GM12878 (cell line): ENCODE measurements around the gene MBOAT7. TPM values are rescaled to one million over a fixed set of nuclear protein-coding genes. Genes with fewer than 3 reads are reported as not detected.

ENCODE experiments used
- ATAC-seq: fragments of 200-7000 bp; cut with Tn5 transposase; 3 replicates; pipeline ENCODE4 v1.9.1; 2020; ENCODE audit warnings: mild to moderate bottlenecking, moderate library complexity
- BruUV-seq: library from RNA; stranded (reverse); fragments of 400-500 nt; replicated peaks from 2 replicates; lab custom pipeline; 2021; lab: Mats Ljungman, UMichigan
- CTCF ChIA-PET: fragments of 300-600 bp; sonication (Branson Sonifier 250); formaldehyde crosslinking; extraction: SDS; loops from one replicate; lab custom pipeline; 2021; ENCODE audit warnings: inconsistent platforms; lab: Yijun Ruan, JAX
- POLR2A ChIA-PET: fragments of 350-600 bp; formaldehyde crosslinking; extraction: SDS; loops from one replicate; lab custom pipeline; 2021; ENCODE audit warnings: inconsistent platforms; lab: Charles Lee
- RAD21 ChIA-PET: fragments of 300-600 bp; sonication (Branson Sonifier 250); formaldehyde crosslinking; loops from one replicate; lab custom pipeline; 2023; ENCODE audit warnings: antibody characterized with exemption; ENCODE audit not compliant: unreplicated experiment; lab: Charles Lee
- SMC1A ChIA-PET: fragments of 300-600 bp; sonication (Branson Sonifier 250); formaldehyde crosslinking; loops from one replicate; lab custom pipeline; 2023; ENCODE audit not compliant: unreplicated experiment, uncharacterized antibody; lab: Charles Lee
- DNase-seq: peaks from one replicate; pipeline ENCODE4 v3.0.0-alpha.2; 2011; ENCODE audit warnings: low read depth, low spot score
- FAIRE-seq: peaks from 3 replicates; lab custom pipeline; 2011; peaks lifted over from hg19 to GRCh38; lab: Jason Lieb, UNC
- H2AFZ ChIP-seq: 2 replicates; pipeline ENCODE4 v1.6.0; 2011; ENCODE audit warnings: low read depth, low read length, control low read depth; ENCODE audit not compliant: control insufficient read depth
- H3K27ac ChIP-seq: 2 replicates; pipeline ENCODE4 v1.5.1; 2011; ENCODE audit warnings: control low read depth; ENCODE audit not compliant: control insufficient read depth, insufficient read depth
- H3K27me3 ChIP-seq, 2 experiments: replicated peaks in 1 of 2; 2 replicates each; pipeline versions ENCODE4 v1.6.0 to v1.6.1; 2011; ENCODE audit warnings: low read length in 1 of 2; ENCODE audit not compliant: control insufficient read depth in 2 of 2, insufficient read depth in 2 of 2
- H3K36me3 ChIP-seq, 2 experiments: 2 replicates each; pipeline ENCODE4 v1.5.1; 2011; ENCODE audit warnings: low read length in 1 of 2; ENCODE audit not compliant: control insufficient read depth in 2 of 2, insufficient read depth in 2 of 2
- H3K4me1 ChIP-seq: 2 replicates; pipeline ENCODE4 v1.6.1; 2011; ENCODE audit warnings: mild to moderate bottlenecking, low read length, moderate library complexity, mixed read lengths; ENCODE audit not compliant: control insufficient read depth, insufficient read depth
- H3K4me2 ChIP-seq: 2 replicates; pipeline ENCODE4 v1.6.0; 2011; ENCODE audit warnings: control low read depth; ENCODE audit not compliant: control insufficient read depth, insufficient read depth
- H3K4me3 ChIP-seq: fragments of 200-600 bp; sonication (generic); 2 replicates; pipeline ENCODE4 v1.5.1; 2016
- H3K79me2 ChIP-seq: 2 replicates; pipeline ENCODE4 v1.6.0; 2011; ENCODE audit warnings: low read length; ENCODE audit not compliant: control insufficient read depth, insufficient read depth
- H3K9ac ChIP-seq: 2 replicates; pipeline ENCODE4 v1.8.0; 2011; ENCODE audit warnings: low read length, control low read depth, mixed read lengths; ENCODE audit not compliant: control insufficient read depth, insufficient read depth
- H3K9me3 ChIP-seq: replicated peaks from 3 replicates; pipeline ENCODE4 v1.5.1; 2011; ENCODE audit warnings: mild to moderate bottlenecking, low read length; ENCODE audit not compliant: control insufficient read depth, insufficient read depth
- H4K20me1 ChIP-seq: 2 replicates; pipeline ENCODE4 v1.6.0; 2011; ENCODE audit not compliant: control insufficient read depth, insufficient read depth
- BCL11A ChIP-seq: IDR thresholded peaks from 2 replicates; pipeline ENCODE4 v1.6.1; 2011; ENCODE audit warnings: low read depth, low read length
- FOXK2 ChIP-seq: fragments of 450-650 bp; IDR thresholded peaks from 2 replicates; pipeline ENCODE4 v1.6.1; 2017; ENCODE audit warnings: mild to moderate bottlenecking, moderate library complexity
- HSF1 ChIP-seq: fragments of 150-350 bp; IDR thresholded peaks from 2 replicates; pipeline ENCODE4 v1.6.1; 2014; ENCODE audit warnings: mild to moderate bottlenecking, low read depth, low read length
- IKZF1 ChIP-seq: fragments of 450-650 bp; conservative IDR thresholded peaks from 2 replicates; pipeline ENCODE4 v1.6.1; 2017; ENCODE audit warnings: antibody characterized with exemption, mild to moderate bottlenecking
- JUND ChIP-seq: IDR thresholded peaks from 2 replicates; pipeline ENCODE4 v1.6.1; 2012; ENCODE audit warnings: low read depth, mild to moderate bottlenecking, low read length, improper control_type of control experiment, moderate library complexity
- NBN ChIP-seq: fragments of 450-650 bp; IDR thresholded peaks from 2 replicates; pipeline ENCODE4 v1.6.1; 2016
- NKRF ChIP-seq: fragments of 450-650 bp; conservative IDR thresholded peaks from 2 replicates; pipeline ENCODE4 v1.6.1; 2017; ENCODE audit warnings: mild to moderate bottlenecking, moderate library complexity
- PML ChIP-seq: IDR thresholded peaks from 2 replicates; pipeline ENCODE4 v1.6.1; 2012; ENCODE audit warnings: low read length, inconsistent platforms
- RUNX3 ChIP-seq: IDR thresholded peaks from 2 replicates; pipeline ENCODE4 v1.6.1; 2012; ENCODE audit warnings: low read length, inconsistent platforms
- SMAD1 ChIP-seq: fragments of 450-650 bp; IDR thresholded peaks from 2 replicates; pipeline ENCODE4 v1.6.1; 2018; ENCODE audit warnings: mild to moderate bottlenecking, low read depth; ENCODE audit not compliant: partially characterized antibody
- STAT3 ChIP-seq: IDR thresholded peaks from 2 replicates; pipeline ENCODE4 v1.6.1; 2011; ENCODE audit warnings: low read depth, low read length, improper control_type of control experiment
- TAF1 ChIP-seq: IDR thresholded peaks from 2 replicates; pipeline ENCODE4 v1.6.1; 2011; ENCODE audit warnings: mild to moderate bottlenecking, low read depth, low read length, borderline replicate concordance
- ZNF622 ChIP-seq: fragments of 450-650 bp; IDR thresholded peaks from 2 replicates; pipeline ENCODE4 v1.6.1; 2017; ENCODE audit warnings: mild to moderate bottlenecking, inconsistent platforms
- WGBS: methylation state at CpG from one replicate; pipeline ENCODE4 v1.1.6; 2016; ENCODE audit warnings: low lambda C conversion rate; ENCODE audit not compliant: insufficient replicate concordance, insufficient coverage; ENCODE audit errors: missing lambda C conversion rate; 5-methylcytosine and 5-hydroxymethylcytosine counted together
- in situ Hi-C: fragments of 300-500 bp; cut with MboI; formaldehyde crosslinking; loops from 9 replicates; pipeline ENCODE4 v1.14.3; 2018; ENCODE audit warnings: mixed read lengths
- intact Hi-C: fragments of 100-400 bp; cut with micrococcal nuclease; formaldehyde crosslinking; loops from one replicate; pipeline ENCODE4 v1.14.2; 2022; ENCODE audit not compliant: unreplicated experiment
- polyA plus RNA-seq, 11 experiments: library from polyadenylated mRNA; depleted of rRNA in 4 of 11; unstranded in 6 of 11; stranded (reverse) in 5 of 11; fragments of >200 nt; fragmentation: Nextera tagmentation in 4 of 11; fragmentation: Illumina TruSeq in 1 of 11; extraction: Ambion mirVana in 4 of 11; extraction: Trizol in 1 of 11; gene quantifications; 1 replicate in 1 of 11; 2 replicates in 10 of 11; pipeline versions ENCODE4 v1.2.1 to v1.2.3, GENCODE V29; 2011 to 2016; ENCODE audit warnings: inconsistent platforms in 2 of 11, missing spikeins in 2 of 11, low read depth in 1 of 11
- total RNA-seq, 4 experiments: library from RNA; depleted of rRNA in 3 of 4; stranded (reverse); fragments of >200 nt in 3 of 4; fragmentation: Illumina TruSeq in 1 of 4; extraction: Trizol in 1 of 4; gene quantifications; 2 replicates each; pipeline versions ENCODE4 v1.2.1 to v1.2.3, GENCODE V29; 2013 to 2021
- TF ChIP-seq, protein P1 (sequence below): fragments of 450-650 bp; formaldehyde crosslinking; IDR thresholded peaks from 2 replicates; pipeline ENCODE4 v1.4.0; 2020; ENCODE audit warnings: mild to moderate bottlenecking, moderate library complexity

The MBOAT7 gene
- total and polyA plus RNA-seq, 10 of the 15 experiments (the other 5 are each of a cell fraction or from before 2014, with no cell fraction given), result 0.69 to 44.5 (median 21.7) TPM

GRCh38 chr19:54178581-54179261 is 10.7 kb downstream of the MBOAT7 start (continued):
- TF ChIP-seq NBN, result no peak

DNA sequence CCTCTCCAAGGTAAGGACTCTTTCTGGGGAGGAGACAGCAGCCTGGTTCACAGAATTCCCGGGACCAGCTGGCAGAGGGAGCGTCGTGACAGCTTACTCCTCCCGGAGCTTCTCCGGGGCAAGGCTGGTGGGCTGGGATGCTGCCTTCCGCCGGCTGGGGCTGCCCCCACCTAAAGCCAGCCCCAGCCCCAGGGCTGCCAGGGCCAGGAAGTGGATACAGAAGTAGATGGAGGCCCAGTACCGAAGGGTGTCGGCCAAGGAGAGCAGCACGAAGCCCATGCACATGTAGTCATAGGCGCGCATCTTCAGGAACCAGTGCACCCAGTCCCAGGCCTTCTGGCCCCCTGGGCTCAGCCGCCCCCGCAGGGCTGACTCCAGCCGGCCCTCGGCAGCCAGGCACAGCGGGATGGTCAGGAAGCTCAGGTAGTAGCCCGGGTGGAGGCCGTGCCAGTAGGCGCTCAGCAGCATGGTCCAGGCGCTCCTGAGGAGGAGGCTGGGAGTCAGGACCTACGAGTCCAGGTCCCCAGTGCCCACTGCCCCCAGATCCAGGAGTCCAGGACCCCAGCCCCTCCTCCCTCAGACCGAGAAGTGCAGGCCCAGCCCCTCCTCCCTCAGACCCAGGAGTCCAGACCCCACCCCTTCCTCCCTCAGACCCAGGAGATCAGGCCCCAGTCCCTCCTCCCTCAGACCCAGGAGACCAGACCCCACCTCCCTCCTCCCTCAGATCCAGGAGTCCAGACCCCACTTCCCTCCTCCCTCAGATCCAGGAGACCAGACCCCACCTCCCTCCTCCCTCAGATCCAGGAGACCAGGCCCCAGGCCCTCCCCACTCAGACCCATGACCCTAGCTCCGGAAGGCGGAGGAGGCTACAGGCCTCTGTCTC is 15.2 kb downstream of the MBOAT7 start:
- Histone ChIP-seq H3K27me3 (no peaks in the 10 kb centered on the region), H3K9ac (no peak overlapping the region), H3K36me3 (peaks cover 0 to under 1% of the 10 kb centered on the region in 2 experiments; a peak in 1 of 4 replicates), H2AFZ (no peak overlapping the region), H3K4me3 (no peak overlapping the region), H4K20me1 (no peaks in the 10 kb centered on the region), H3K27ac (no peak overlapping the region), H3K4me2 (no peak overlapping the region), H3K79me2 (no peaks in the 10 kb centered on the region), H3K4me1 (no peaks in the 10 kb centered on the region), H3K9me3 (no peaks in the 10 kb centered on the region)
- BruUV-seq, result no TSS peak
- FAIRE-seq (no peak), ATAC-seq (no peak), DNase-seq (no peak)
- TF ChIP-seq BCL11A, result no peak
- no peak for TF ChIP-seq ZNF622
- TF ChIP-seq, protein P1, sequence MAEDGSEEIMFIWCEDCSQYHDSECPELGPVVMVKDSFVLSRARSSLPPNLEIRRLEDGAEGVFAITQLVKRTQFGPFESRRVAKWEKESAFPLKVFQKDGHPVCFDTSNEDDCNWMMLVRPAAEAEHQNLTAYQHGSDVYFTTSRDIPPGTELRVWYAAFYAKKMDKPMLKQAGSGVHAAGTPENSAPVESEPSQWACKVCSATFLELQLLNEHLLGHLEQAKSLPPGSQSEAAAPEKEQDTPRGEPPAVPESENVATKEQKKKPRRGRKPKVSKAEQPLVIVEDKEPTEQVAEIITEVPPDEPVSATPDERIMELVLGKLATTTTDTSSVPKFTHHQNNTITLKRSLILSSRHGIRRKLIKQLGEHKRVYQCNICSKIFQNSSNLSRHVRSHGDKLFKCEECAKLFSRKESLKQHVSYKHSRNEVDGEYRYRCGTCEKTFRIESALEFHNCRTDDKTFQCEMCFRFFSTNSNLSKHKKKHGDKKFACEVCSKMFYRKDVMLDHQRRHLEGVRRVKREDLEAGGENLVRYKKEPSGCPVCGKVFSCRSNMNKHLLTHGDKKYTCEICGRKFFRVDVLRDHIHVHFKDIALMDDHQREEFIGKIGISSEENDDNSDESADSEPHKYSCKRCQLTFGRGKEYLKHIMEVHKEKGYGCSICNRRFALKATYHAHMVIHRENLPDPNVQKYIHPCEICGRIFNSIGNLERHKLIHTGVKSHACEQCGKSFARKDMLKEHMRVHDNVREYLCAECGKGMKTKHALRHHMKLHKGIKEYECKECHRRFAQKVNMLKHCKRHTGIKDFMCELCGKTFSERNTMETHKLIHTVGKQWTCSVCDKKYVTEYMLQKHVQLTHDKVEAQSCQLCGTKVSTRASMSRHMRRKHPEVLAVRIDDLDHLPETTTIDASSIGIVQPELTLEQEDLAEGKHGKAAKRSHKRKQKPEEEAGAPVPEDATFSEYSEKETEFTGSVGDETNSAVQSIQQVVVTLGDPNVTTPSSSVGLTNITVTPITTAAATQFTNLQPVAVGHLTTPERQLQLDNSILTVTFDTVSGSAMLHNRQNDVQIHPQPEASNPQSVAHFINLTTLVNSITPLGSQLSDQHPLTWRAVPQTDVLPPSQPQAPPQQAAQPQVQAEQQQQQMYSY (CRISPR knock-in tag), result no peak
- TF ChIP-seq HSF1, result no peak
- TF ChIP-seq NKRF, result no peak
- no peak for TF ChIP-seq PML
- no peak for TF ChIP-seq TAF1
- TF ChIP-seq IKZF1, result no peak
- TF ChIP-seq STAT3, result no peak
- no peak for TF ChIP-seq SMAD1
- no peak for TF ChIP-seq JUND
- no peak for TF ChIP-seq RUNX3
- TF ChIP-seq FOXK2, result no peak
- CTCF ChIA-PET, result interaction anchor here (1.0 to 1.4 kb wide), 2 partner anchors 15 to 37 kb away, joined by 4 to 5 read pairs; partner anchors contain the start of genes CNOT3 and MBOAT7
- 74% methylated on average over 24 of the region's 25 CpGs for WGBS
- POLR2A ChIA-PET, result no interaction called here
- RAD21 ChIA-PET, result no interaction called here
- SMC1A ChIA-PET, result interaction anchor here (1.3 kb wide), 1 partner anchor 216 kb away, joined by 4 read pairs; no protein-coding TSS in a partner anchor
- intact Hi-C loops (no loop called here), in situ Hi-C loops (no loop called here)
